GM19468 (cell line): Measurements from ENCODE around the gene SOCS2.

Experiments used
- ATAC-seq: cut with Tn5 transposase; IDR thresholded peaks from one replicate; pipeline ENCODE4 v1.9.1; 2021; ENCODE audit warnings: mild to moderate bottlenecking, moderate library complexity, moderate number of reproducible peaks; ENCODE audit not compliant: unreplicated experiment; ENCODE audit errors: extremely low read depth

SOCS2 gene

GRCh38 chr12:93565760-93566159, 6.7 kb upstream of the SOCS2 start:
- no peak for ATAC-seq

- no peak for ATAC-seq
Measured at GRCh38 chr12:93567174-93567573, 5.3 kb upstream of the SOCS2 start.

GRCh38 chr12:93568091-93568490, 4.4 kb upstream of the SOCS2 start:
- ATAC-seq = no peak

GRCh38 chr12:93569301-93569655, 3.2 kb upstream of the SOCS2 start:
- ATAC-seq = no peak

- ATAC-seq = no peak
Measured at GRCh38 chr12:93569656-93570551, 2.6 kb upstream of the SOCS2 start.

GRCh38 chr12:93570552-93571364, 1.7 kb upstream of the SOCS2 start:
- ATAC-seq = peak; percentile 20

GRCh38 chr12:93571365-93571924, 1.0 kb upstream of the SOCS2 start:
- ATAC-seq = no peak

- ATAC-seq = no peak
Measured at GRCh38 chr12:93572712-93573551, 457 bp downstream of the SOCS2 start.

- ATAC-seq = no peak
Measured at GRCh38 chr12:93573552-93574223, 1.2 kb downstream of the SOCS2 start.

GRCh38 chr12:93577222-93577621, 4.7 kb downstream of the SOCS2 start:
- ATAC-seq = no peak

- ATAC-seq = no peak
Measured at GRCh38 chr12:93578221-93578620, 5.7 kb downstream of the SOCS2 start.

- ATAC-seq = no peak
Measured at GRCh38 chr12:93580682-93581081, 8.2 kb downstream of the SOCS2 start.

GRCh38 chr12:93581370-93581769, 8.9 kb downstream of the SOCS2 start:
- no peak for ATAC-seq

GRCh38 chr12:93582351-93582750, 9.9 kb downstream of the SOCS2 start:
- no peak for ATAC-seq

- no peak for ATAC-seq
Measured at GRCh38 chr12:93583627-93584392, 11.3 kb downstream of the SOCS2 start.

GRCh38 chr12:93585247-93585646, 12.8 kb downstream of the SOCS2 start:
- ATAC-seq = no peak

- no peak for ATAC-seq
Measured at GRCh38 chr12:93587611-93588010, 15.1 kb downstream of the SOCS2 start.

- ATAC-seq = no peak
Measured at GRCh38 chr12:93589081-93589480, 16.6 kb downstream of the SOCS2 start.
